ENCODE results near the gene PET100.

Gene PET100

DNA sequence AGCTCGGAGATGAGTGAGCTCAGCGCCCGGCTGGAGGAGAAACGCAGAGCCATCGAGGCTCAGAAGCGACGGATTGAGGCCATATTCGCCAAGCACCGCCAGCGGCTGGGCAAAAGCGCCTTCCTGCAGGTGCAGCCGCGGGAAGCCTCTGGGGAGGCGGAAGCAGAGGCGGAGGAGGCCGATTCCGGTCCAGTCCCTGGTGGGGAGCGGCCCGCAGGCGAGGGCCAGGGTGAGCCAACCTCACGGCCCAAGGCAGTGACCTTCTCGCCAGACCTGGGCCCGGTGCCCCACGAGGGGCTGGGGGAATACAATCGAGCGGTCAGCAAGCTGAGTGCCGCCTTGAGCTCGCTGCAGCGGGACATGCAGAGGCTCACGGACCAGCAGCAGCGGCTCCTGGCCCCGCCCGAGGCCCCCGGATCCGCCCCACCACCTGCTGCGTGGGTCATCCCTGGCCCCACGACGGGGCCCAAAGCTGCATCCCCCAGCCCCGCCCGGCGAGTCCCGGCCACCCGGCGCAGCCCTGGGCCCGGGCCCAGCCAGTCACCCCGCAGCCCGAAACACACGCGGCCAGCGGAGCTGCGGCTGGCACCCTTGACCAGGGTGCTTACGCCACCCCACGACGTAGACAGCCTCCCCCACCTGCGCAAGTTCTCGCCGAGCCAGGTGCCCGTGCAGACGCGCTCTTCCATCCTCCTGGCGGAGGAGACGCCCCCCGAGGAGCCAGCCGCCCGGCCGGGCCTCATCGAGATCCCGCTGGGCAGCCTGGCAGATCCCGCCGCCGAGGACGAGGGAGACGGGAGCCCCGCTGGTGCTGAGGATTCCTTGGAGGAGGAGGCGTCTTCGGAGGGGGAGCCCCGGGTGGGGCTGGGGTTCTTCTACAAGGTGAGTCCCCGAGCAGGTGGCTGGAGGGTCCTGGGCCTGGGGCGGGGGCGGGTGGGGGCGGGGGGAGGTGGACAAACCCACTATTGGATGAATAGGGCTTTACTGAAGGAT, 17.0 kb upstream of the PET100 start:
- no peak for DNase-seq

DNA sequence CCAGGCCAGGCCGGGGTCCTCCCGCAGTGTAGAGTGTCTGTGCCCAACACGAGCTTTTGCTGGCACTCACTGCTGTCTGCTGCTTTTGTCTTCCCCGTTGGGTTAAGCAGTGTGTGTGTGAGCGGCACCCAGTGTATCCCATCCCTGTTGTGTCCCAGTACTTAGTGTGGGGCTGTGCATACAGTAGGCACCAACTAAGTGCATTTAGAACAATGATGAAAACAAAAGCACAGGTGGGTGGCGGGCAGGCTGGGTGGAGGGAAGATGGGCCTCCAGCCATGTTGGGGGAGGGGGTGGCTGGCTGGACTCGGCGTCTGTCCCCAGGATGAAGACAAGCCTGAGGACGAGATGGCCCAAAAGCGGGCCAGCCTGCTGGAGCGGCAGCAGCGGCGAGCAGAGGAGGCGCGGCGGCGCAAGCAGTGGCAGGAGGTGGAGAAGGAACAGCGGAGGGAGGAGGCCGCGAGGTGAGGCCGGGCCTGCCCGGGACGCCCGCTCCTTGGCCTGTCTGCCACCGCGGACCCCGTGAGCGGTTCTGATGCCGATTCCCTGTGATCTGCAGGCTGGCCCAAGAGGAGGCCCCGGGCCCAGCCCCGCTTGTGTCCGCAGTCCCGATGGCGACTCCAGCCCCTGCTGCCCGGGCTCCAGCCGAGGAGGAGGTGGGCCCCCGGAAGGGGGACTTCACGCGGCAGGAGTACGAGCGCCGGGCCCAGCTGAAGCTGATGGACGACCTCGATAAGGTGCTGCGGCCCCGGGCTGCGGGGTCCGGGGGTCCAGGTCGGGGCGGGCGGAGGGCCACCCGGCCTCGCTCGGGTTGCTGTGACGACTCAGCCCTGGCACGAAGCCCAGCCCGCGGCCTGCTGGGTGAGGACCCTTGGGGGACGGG, 14.5 kb upstream of the PET100 start:
- no peak for DNase-seq

DNA sequence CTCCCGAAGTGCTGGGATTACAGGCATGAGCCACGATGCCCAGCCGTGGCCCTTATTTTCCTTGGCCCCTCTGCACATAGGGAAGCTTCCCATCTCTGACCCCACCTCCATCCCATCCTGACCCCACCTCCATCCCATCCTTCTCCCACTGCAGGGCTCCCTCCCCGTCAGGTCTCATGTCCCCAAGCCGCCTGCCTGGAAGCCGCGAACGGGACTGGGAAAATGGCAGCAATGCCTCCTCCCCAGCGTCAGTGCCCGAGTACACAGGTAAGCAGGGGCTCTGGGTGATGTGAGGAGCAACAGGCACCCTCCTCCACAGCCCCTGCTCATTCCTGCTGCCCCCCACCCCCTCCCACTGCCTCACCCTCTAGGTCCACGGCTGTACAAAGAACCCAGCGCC, 12.4 kb upstream of the PET100 start:
- DNase-seq, result no peak

DNA sequence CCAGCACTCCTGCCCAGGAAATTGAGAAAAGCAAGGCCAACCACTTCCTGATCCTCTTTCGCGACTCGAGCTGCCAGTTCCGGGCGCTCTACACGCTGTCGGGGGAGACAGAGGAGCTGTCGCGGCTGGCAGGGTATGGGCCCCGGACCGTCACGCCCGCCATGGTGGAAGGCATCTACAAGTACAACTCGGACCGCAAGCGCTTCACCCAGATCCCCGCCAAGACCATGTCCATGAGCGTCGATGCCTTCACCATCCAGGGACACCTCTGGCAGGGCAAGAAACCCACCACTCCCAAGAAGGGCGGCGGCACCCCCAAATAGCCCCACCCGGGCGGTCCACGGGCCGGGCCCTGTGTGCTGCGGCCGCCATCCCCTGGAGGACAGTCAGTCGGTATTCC, 11.9 kb upstream of the PET100 start:
- no peak for DNase-seq

DNA sequence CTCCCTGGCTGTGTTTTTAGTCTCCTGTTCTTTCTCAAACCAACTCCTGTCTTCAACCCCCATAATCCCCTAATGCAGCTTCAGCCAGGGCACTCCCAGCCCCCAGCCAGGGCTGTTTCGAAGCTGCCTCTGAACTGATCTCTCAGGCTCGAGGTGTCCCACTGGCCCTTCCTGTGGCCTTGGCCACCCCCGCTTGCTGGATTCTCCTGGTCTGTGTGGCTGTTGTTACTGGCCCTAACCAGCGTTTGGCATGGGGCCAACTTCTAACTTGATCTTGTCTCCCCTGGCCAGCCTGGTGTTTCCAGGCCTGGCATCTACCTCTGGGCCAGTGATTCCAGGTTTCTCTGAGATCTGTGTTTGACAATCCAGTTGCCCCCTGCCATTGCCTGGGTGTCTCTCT, 11.2 kb upstream of the PET100 start:
- no peak for DNase-seq

DNA sequence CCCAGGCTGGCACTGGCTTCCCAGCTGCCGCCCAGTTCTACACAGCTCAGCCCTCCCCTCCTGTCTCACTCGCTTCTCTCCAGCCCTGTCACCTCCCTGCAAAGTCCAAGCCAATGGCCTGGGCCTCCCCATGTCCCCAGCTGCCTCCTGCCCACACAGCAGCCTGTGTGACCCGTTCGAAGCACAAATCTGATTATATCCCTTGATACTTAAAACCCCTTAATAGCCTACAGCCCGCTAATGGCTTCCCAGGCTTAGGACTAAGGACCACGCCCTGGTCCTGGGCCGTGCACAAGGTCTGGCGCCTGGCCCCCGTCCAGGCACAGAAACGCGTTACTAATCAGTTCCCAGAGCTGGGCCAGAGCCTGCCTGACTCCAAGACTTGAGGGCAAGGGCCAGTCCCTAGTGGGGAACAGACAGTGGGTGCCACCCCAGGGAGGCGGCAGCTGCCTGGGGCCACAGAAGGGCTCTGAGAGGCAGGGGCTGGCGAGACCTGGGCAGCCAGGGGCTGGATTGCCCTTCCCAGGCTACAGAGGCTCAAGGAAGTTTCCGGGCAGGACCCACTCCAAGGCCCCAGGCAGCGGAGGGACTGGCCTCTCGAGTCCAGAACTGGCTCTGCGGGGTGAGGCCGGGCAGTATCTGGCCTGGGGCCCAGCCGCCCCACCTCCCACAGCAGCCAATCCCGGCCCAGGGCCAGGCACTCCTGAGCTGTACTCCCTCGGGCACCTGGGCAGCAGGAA, 10.7 kb upstream of the PET100 start:
- DNase-seq, result no peak

DNA sequence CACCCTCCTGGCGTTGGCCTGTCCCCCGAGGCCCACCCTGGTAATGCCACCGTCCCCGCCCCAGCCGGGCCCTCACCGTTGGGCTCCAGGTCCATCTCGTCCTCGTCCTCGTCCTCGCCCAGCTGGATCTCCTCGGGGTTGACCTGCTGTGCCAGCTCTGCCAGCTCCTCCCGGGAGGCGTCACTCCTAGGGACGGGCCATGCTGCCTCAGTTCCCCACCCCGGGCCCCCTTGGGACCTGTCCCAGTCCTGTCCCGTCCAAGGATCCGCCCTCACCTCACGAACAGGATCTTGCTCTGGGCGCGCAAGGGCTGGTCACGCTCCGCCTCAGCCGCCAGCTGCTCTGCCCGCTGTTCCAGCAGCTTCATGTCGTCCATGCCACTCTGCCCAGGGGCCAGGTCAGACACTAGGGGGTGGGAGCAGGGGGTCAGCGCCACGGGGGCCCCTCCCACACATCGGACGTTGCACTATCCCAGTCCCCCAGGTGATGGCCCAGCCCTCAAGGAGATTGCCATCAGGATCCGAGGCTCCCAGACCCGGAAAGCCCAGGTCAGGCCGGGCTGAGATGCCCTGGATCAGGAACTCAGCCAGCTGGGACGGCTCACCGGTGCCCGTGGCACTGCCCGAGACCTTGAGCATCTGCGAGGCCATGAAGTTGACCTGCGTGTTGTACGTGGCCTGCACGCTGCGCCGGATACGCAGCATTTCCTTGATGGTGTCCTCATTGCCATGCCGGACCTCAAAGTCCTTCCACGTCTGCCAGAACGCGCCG, 9.7 kb upstream of the PET100 start:
- DNase-seq, result no peak

DNA sequence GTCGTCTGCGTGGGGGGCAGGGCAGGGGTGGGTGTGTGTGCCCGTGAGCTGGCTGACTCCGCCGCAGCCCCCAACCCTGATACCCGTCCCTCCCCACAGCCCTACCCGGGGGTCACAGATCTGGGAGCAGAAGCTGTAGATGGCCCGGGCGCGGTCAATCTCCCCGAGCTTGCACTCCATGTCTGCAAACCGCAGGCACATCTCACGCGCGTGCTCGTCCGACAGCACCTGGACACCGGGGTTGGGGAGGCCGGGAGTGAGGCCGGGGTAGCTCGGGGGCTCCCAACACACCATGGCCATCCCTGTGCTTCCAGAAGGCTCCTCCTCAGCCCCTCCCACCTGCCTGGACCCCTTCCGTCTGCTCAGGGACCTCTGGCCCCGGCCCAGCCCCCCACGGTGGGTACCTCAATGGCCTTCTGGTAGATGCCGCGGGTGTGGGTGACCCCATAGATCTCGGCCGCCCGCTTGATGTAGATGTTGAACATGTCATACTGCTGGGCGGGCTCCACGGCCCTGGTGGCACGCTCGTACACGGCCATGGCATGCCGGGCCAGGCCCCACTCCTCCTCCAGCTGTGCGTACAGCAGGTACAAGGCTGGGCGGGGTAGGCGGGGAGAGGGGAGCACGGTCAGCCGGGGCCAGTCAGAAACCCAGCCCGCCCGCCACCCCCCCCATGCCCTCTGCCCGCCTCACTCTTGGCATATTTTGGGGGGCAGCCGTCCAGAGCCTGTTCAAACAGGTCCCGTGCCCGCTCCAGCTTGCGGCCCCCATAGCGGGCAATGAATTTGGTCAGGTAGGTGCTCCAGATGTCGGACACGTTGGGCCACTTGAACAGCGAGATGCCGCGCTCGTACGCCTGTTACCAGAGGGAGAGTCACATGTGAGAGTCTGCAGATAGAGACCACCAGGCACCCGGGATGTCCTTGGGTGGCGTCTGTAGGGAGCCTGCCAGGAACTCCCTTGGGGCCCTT, 8.9 kb upstream of the PET100 start:
- no peak for DNase-seq

DNA sequence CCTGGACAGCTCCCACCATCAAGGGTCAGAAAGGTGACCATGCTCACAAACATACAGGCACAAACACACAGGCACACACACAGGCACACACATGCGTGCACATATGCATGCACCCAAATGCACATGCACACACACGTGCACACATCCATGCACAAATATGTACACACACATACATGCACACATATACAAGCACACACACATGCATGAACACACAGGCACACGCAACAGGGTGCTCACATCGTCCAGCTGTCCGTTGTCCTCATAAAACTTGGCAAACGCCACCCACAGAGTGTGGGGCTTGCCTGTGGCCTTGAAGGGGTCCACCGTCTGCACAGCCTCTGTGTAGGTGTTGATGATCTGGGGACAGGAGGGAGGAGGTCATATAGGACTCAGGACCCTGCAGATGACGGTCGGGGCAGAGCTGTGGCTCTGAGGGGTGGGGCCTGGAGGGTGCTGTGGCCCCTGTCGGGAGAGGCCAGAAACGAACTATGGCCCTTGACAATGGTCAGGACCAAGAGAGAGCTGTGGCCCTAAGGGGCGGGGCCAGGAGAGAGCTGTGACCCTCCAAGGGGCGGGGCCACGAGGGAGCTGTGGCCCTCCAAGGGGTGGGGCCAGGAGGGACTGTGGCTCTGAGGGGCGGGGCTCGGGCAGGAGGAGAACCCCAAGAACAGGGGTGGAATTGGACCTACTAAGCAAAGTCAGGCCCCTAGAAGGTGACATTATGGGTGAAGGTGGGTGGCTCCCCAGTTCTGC, 6.5 kb upstream of the PET100 start:
- DNase-seq, result no peak

DNA sequence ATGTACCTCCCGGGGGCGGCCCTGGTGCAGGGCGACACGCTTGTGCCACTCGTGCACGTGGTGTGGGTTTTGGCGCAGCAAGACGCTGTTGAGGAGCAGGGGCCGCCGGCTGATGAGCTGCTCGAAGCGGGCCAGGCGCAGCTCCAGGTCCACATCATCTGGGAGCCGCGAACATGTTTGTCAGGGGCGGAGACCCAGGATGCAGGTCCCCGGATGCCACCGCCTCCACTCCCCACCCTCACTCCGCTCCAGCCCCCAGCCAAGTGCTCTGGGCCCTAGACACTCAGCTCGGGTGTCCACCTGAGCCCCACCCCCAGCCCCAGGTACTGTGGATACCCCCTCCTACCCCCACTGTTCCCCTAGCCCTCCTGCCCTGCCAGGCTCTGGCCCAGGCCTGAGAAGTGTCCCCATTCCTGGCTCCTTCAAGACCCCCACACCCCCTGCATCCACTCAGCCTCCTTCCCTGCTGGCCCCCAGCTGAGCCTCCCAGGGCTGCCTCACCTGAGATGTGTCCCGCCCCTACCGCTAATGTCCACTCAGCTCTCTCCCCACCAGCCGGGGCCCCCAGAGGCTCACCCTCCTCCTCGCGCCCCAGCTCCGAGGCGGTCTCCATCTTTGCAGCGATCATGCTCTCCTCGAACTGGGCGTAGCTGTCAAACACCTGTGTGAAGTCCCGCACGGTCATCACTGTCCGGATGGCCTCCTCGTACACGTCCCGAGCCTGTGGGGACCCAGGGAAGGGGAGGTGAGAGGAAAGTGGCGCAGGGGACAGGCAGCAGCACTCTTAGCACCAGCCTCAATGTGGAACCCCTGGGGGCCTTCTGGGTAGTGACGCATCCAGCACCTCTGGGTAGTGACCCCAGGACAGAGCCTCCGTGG, 5.6 kb upstream of the PET100 start:
- no peak for DNase-seq

DNA sequence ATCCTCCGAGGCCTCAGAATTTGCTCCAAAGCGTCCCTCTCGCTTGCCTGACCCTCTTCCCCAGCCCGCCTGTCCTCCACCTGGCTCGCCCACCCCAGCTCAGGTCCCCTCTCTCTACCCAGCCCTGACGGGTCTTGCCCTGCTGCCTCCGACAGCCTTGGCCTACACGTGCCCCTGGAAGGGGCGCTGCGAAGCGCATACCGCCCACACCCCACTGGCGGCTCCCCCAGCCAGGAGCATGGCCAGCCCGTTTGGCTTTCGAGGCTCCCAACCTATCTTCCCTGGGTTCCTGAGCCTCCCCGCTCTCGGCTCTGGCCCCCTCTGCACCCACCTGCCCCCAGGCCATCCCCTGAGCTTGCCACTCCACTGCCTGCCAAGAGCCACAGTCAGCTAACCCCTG, 4.8 kb upstream of the PET100 start:
- DNase-seq, result no peak

DNA sequence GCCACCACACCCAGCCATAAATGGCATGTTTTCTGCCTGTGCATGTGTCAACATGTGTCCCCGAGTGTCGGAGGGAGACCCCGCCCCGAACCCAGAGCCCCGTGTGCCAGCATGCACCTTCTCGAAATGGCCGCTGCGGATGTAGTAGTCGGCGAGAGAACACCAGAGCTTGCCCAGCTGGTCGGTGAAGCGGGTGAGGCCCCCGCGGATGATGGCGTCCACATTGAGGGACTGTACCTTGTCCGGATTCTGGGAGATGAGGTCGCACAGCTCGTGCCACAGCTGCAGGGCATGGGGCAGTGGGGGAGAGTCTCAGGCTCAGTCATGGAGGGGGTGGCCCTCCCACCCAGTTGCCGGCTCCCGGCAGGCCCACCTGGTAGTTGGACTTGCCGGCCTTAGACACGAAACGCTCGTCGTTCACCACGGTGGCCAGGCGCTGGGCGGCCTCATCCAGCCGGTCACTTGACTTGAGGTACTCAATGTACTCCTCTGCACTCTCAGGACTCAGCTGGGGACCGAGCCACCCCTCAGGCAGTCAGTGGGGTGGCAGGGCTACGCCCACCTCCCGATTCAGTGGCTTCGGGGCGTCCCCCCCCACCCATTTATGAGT, 3.7 kb upstream of the PET100 start:
- DNase-seq, result no peak

DNA sequence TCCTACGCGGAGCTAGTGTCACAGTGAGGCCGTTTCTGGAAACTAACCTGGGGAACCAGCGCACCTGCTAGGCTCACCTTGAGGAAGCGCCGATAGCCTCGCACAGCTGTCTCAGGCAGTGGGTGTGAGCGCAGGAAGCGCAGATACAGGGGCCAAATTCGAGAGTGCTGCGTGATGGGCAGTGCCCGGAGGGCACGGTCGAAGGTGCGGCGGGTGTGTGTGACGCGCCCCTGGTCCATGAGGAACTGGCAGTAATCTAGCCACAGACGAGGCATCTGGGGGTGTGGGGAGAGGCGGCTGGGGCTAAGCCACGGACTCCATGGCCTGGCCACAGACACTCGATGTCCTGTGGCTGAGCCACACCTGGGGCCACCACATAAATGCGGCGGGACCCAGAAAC, 2.4 kb upstream of the PET100 start:
- DNase-seq, result no peak

DNA sequence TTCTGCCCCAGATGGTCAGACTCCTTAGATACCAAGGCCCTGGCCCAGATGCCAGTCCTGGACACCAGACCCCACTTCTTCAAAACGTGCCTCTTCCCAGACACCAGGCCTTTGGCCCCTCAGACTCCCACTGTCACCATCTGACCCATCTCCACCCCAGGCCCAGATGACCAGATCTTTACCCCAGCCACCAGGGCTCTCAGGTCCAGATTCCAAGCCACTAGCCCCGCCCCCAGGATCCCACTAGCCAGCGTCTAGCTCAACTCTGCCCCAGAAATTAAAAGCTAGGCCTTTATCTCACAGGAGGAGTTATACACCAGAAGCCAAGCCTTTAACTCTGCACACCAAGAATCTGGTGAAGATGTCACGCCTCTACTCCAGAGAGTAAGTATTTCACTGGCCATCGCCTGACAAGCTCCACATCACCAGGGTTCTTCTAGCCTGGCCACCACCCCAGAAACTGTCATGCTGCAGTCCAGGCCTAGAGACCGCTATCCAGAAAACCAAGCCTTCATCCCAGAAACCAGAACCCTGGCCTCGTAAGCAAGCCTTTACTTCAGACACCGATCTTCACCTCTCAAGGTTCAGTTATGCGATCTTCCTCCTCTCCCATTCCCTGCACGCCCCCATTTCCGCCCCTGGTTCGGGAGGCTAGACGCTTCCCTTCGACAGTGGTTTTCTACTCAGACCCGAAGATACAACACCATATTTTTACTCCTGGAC, 843 bp upstream of the PET100 start:
- no peak for DNase-seq

DNA sequence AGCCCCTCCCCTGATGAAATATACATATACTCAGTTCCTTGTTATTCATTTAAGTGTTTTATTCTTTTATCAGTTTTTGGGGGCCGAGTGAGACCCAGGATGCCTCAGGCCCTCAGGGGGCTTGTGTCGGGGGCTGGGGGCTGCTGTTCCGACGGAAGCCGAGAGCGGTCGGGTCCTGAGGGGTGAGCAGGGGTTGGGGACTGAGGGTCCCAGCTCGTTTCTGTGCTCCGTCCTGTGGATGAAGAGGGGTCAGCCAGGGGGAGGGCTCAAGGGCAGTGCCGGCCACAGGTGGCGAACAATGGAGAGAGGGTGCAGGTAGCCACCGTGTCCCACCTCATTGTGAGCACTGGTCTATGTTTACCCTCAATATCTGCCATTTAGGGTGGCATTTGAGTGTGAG, 2.0 kb downstream of the PET100 start:
- no peak for DNase-seq

DNA sequence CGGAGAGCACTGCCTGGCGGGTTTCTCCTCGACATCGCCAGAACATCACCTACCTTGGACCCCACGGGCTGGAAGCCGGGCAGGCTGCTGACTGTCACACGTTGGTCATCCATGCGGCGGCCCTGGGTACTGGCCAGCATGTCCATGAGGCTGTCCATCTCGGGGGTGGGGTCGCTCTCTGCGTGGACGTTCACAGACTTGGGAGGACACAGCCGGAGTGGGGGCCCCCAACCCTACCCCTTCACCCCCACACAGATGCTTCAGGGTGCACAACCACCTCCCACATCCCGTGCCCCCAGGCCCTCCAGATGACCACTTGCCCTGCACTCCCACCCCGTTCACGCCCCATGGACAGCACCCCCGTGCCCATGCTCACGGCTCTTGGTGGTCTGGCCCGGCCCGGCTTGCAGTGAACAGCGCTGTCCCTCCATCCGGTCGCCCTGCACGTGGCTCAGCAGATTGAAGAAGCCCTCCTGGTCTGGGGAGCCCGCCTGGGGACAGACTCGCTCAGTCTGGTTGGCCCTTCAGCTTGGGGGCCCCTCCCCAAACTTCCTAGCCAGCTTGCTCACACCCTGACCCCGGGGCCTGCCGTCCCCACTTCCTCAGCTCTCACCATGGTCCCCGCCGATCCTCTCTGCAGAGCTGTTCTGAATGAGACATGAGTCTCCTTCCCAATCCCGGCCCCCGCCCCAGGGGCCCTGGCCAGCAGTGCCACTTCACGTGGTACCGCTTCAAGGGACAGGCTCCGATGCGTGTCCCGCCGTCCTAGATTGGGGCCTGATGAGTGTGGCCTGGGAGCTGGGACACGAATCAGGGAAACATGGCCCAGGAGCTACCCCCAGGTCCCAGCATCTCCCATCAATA, 3.0 kb downstream of the PET100 start:
- no peak for DNase-seq

DNA sequence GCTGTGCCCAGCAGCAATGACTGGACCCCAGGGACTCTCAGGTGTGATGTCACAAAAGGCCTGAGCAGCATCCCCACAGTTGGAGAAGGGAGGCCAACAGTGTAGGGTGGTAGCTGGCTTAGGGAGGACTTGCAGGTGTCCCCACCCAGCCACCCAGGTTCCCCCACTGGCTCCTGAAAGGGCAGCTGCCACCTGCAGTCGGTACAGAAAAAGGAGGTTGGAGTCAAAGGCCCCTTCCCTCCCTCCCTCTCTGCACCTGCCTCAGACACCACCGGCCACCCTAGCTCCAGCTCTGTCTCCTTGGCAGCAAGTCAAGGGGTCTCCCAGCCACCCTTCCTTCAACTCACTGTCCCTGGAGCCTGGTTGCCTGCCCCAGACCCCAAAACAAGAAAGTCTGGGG, 4.1 kb downstream of the PET100 start, which contains the start of gene PCP2:
TSS of gene PCP2 (minus strand) at position 22 of the 400 bp plus-strand sequence. CDS start 262 bp downstream, outside the sequence.
- DNase-seq, result no peak
